ENCODE data around the gene MYH2.

Gene MYH2

DNA sequence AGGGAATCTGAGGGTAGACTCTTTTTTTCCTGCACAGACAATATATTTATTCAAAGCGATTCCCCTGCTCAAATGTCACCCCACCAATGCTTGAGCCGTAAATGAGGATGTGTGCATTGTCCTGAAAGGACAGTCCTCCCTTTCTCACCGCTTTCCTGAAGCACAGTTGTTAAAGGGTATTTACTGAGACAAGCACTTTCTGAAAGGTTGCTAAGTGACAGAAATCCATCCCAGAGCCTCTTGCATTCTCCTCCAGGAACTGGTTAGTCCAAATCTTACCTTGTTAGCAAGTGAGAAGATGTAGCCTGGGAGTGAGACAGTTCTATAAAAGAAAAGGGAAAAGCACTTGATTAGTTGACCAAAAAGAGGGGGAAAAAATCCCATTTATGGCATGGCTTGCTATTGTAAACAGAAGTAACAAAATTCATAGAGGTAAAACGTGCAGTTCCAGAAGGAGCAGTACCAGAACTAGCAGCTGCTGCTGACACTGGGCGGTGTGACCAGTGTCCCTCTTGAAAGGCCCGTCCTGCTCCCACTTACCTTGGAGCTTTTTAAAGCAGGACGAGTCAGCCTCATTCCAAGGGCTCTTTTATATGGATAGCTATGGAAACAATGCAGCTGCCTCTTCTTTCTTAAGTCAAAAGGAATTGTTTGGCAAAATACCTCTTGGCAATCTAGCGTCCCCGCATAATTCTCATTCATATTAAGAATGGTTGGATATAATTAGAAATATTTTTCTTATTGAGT, at the start of gene MYH2:
Gene MYH2, minus strand, starts transcription at position 563 of the 747 bp plus-strand sequence. CDS start 1,738 bp downstream, outside the sequence.
- DNase-seq (ENCODE audit: low read depth) = no peak
- no peak for TF ChIP-seq CTCF (IDR thresholded peaks at IDR 0.05; ENCODE audit: insufficient read depth, low read depth, low read length, missing control alignments)
- H3K4me3 ChIP-seq (ENCODE audit: low read length) = no peak within 1 kb of the TSS

- H3K4me3 ChIP-seq (ENCODE audit: low read length) = no peak overlapping the region
- no peak for TF ChIP-seq CTCF (IDR thresholded peaks at IDR 0.05; ENCODE audit: insufficient read depth, low read depth, low read length, missing control alignments)
- DNase-seq (ENCODE audit: low read depth) = no peak
These were observed 49.2 kb upstream of the MYH2 start for GRCh38 chr17:10598621-10599020.

DNA sequence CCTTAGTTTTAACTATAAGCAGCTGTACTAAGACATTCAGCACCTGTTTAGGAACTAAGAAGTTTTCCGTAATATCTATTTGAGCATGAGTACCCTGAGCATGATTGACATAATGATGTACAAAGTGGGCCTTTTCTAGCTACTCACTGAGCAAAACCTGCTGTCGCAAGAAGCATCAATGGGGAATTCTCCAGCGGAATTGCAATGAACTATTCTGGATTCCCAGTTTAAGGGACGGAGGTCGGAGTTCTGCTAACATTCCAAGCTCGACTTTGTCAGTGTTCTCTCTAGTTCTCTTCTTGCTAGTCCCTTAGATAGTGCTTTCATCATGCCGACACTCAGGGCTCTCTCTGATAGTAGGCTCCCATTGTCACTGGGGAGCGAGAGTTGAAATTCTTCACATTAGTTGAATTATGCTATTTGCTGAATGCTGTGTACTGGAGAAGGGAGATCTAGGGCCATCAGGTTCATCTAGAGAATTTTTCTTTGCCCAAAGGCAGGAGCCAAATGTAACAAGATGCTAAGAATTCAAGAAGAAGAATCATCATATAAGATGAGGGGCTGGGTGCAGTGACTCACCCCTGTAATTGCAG, 40.2 kb upstream of the MYH2 start:
- DNase-seq (ENCODE audit: low read depth) = no peak
- no peak for TF ChIP-seq CTCF (IDR thresholded peaks at IDR 0.05; ENCODE audit: insufficient read depth, low read depth, low read length, missing control alignments)
- no peak overlapping the region for H3K4me3 ChIP-seq (ENCODE audit: low read length)

- no peak overlapping the region for H3K4me3 ChIP-seq (ENCODE audit: low read length)
- DNase-seq (ENCODE audit: low read depth) = no peak
- TF ChIP-seq CTCF (IDR thresholded peaks at IDR 0.05; ENCODE audit: insufficient read depth, low read depth, low read length, missing control alignments) = no peak
These were observed 36.1 kb upstream of the MYH2 start for GRCh38 chr17:10585529-10585928.

DNA sequence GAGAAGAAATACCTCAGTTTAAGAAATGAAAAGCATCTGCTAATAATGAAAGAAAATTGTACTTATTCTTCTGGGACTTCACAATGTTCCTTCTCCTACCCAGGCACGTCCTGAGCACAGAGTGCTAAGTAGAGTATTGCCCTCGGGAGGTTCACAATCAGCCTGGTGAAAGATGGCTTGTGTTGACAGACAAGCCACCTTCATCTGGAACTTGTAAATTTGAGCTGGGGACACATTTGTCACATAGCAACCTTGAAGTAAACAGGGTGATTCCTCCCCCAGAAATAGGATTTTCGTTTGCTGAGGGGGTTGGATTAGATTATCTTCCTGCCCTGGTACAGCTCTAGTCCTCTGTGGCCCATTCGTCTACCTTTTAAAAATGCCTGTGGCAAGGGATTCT, 34.4 kb upstream of the MYH2 start:
- no peak for TF ChIP-seq CTCF (IDR thresholded peaks at IDR 0.05; ENCODE audit: insufficient read depth, low read depth, low read length, missing control alignments)
- no peak overlapping the region for H3K4me3 ChIP-seq (ENCODE audit: low read length)
- no peak for DNase-seq (ENCODE audit: low read depth)

DNA sequence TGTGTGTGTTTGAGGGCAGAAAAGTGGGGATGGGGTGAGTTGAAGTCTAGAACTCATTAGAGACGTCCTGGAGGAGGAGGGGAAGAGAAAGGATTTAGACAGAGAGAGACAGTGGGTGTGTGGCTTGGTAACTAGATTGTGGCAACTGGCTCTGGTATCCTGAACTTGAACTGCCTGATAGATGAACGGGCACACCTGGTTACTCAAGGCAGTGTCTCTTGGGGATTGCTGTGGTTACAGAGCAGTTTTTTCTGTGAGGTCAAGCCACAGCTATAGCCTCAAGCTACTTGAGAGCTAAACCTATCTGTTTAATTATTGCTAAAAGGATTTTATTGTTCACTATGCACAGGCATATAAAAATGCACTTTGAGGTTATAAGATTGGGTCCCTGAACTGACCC, 29.8 kb upstream of the MYH2 start:
- TF ChIP-seq CTCF (IDR thresholded peaks at IDR 0.05; ENCODE audit: insufficient read depth, low read depth, low read length, missing control alignments) = no peak
- H3K4me3 ChIP-seq (ENCODE audit: low read length) = no peak overlapping the region
- DNase-seq (ENCODE audit: low read depth) = no peak

- no peak for TF ChIP-seq CTCF (IDR thresholded peaks at IDR 0.05; ENCODE audit: insufficient read depth, low read depth, low read length, missing control alignments)
- H3K4me3 ChIP-seq (ENCODE audit: low read length) = no peak overlapping the region
- DNase-seq (ENCODE audit: low read depth) = peak; percentile 24
These were observed 24.9 kb upstream of the MYH2 start for GRCh38 chr17:10574324-10574723.
